ENCODE data around the gene UBA5. TPM values are rescaled to one million over a fixed set of nuclear protein-coding genes. Genes with fewer than 3 reads are reported as not detected.
A peak's percentile ranks its signal among the peaks of the same experiment; 100 is the strongest.
"Not testable (repeated sequence)": the region's sequence is repeated elsewhere in the genome, so short reads cannot be mapped to it uniquely, and the experiment has no call there.

UBA5 gene
- total and polyA plus RNA-seq, 8 donors, result 32.2 to 49.0 (median 37.7) TPM

DNA sequence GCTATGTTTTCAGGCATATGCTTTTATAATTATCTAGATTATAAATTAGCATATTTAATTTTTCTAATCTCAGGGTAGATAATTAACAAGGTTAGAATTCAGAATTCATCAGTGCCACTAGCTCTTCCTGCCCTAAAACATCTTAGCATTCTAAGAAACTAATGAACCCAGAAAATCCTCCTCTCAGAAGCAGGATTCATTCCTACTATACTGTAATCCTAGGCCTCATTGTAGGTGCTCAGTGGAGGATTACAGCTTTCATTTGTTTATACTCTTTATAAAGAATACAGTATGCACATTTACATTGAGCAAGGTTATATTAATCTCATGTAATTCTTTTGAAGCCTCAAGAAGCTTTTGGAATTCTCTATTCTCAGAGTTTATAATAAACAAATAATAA, 21.4 kb upstream of the UBA5 start:
- no peaks in the 10 kb centered on the region for H3K9me3 ChIP-seq
- intact Hi-C loops (cut with DNase I), result no loop called here

GRCh38 chr3:132641427-132641826, 18.7 kb upstream of the UBA5 start:
- WGBS, 2 donors, result 90 to 95% methylated on average over 2 of the region's 2 CpGs
- intact Hi-C loops (cut with DNase I), result loop anchor here in 2 of 3 donors (5.0 to 10.0 kb wide), 2 partner anchors 104 to 107 kb away; no protein-coding TSS in a partner anchor
- not testable (repeated sequence) for H3K27me3 ChIP-seq, FAIRE-seq, H3K27ac ChIP-seq, H3K4me1 ChIP-seq, ATAC-seq, DNase-seq, H3K4me3 ChIP-seq, H3K36me3 ChIP-seq, H3K9me3 ChIP-seq

More for the DNA sequence above, 21.4 kb upstream of the UBA5 start:
- H3K27me3 ChIP-seq, result no peaks in the 10 kb centered on the region
- H3K27ac ChIP-seq, result no peak overlapping the region
- H3K36me3 ChIP-seq, result peaks cover 0 to 7% (median 3%) of the 10 kb centered on the region in 3 donors
- no peak overlapping the region for H3K4me3 ChIP-seq
- DNase-seq (no peak), ATAC-seq (no peak), FAIRE-seq (no peak)
- H3K4me1 ChIP-seq, result peaks cover 0 to 8% (median 0%) of the 10 kb centered on the region in 3 donors
- TF ChIP-seq CTCF (IDR thresholded peaks at IDR 0.05), result no peak

DNA sequence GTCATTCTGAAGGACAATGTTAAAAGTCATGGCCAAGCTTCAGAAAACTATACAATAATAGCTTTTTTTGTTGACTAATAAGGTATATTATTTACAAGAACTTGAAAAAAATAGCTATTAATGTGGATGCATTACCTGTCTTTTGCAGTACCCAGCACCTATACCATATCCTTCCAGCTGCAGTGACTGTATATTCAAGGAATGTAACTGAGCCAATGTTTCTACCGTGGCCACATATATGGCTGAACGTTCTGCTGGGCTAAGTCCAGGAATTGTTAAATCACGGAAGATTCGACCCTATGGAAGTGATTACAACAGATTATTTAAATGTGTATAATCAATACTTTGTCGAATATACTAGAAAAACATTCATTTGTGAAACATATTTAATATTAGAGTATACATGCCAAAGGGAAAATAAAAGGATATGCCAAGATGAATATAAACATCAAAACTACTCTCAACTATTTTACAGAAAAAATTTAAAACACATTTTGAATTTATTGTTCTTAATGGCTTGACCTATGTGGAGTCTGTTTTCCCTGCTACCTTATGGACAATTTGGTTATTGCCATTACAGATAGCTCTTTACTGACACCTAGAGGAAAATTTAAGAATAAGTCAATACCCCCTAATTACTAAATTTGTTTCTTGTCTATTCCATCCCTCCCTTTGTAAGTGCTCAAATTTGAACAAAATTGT, 18.1 kb upstream of the UBA5 start:
- peaks cover 0 to 8% (median 0%) of the 10 kb centered on the region in 3 donors for H3K4me1 ChIP-seq
- no peak overlapping the region for H3K4me3 ChIP-seq
- H3K36me3 ChIP-seq, result peaks cover 0 to 7% (median 3%) of the 10 kb centered on the region in 3 donors
- TF ChIP-seq CTCF (IDR thresholded peaks at IDR 0.05), result peak; percentile 48 to 74 (median 68)
- H3K27me3 ChIP-seq, result no peaks in the 10 kb centered on the region
- H3K27ac ChIP-seq, result no peak overlapping the region
- ATAC-seq, result peak; percentile 67 to 92 (median 87)
- FAIRE-seq, result peak; percentile 90
- no peaks in the 10 kb centered on the region for H3K9me3 ChIP-seq
- 42 to 48% methylated on average over 5 of the region's 5 CpGs for WGBS, 2 donors
- intact Hi-C loops (cut with DNase I), result loop anchor here in 2 of 3 donors (5.0 to 10.0 kb wide), 2 partner anchors 105 to 107 kb away; no protein-coding TSS in a partner anchor
- DNase-seq, result no peak

DNA sequence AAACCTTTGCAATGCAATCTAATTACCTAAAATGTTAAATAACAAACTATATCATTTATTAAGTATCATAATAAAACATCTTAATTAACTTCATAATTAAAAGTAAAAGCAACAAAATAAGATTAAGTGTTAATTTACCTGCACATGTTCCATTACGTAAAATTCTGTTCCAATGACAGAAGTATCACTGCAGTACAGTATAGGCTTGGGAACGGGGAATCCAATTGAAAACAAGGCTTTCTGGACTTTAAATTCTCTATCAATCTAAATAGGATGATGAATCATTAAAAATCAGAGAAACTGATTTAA, 17.6 kb upstream of the UBA5 start:
- no peak for ATAC-seq
- no peak for DNase-seq
- H3K27ac ChIP-seq, result no peak overlapping the region
- WGBS, 2 donors, result 54 to 61% methylated on average over 2 of the region's 2 CpGs
- H3K36me3 ChIP-seq, result peaks cover 0 to 7% (median 3%) of the 10 kb centered on the region in 3 donors
- no peak overlapping the region for H3K4me3 ChIP-seq
- H3K27me3 ChIP-seq, result no peaks in the 10 kb centered on the region
- no peak for FAIRE-seq
- peaks cover 0 to 7% (median 0%) of the 10 kb centered on the region in 3 donors for H3K4me1 ChIP-seq
- intact Hi-C loops (cut with DNase I), result loop anchor here in 2 of 3 donors (5.0 to 10.0 kb wide), 2 partner anchors 105 to 108 kb away; no protein-coding TSS in a partner anchor
- peak in 1 of 4 donors; percentile 6 for TF ChIP-seq CTCF (IDR thresholded peaks at IDR 0.05)
- H3K9me3 ChIP-seq, result no peaks in the 10 kb centered on the region

- no peak overlapping the region for H3K4me3 ChIP-seq
- peak; percentile 40 to 64 (median 46) for ATAC-seq
- no peaks in the 10 kb centered on the region for H3K27me3 ChIP-seq
- no peak for FAIRE-seq
- H3K4me1 ChIP-seq, result no peaks in the 10 kb centered on the region
- no peak overlapping the region for H3K27ac ChIP-seq
- no peaks in the 10 kb centered on the region for H3K9me3 ChIP-seq
- intact Hi-C loops (cut with DNase I), result loop anchor here in 2 of 3 donors (5.0 to 10.0 kb wide), 2 partner anchors 106 to 109 kb away; no protein-coding TSS in a partner anchor
- DNase-seq, result no peak
- no peak for TF ChIP-seq CTCF (IDR thresholded peaks at IDR 0.05)
- H3K36me3 ChIP-seq, result peaks cover 0 to 7% (median 3%) of the 10 kb centered on the region in 3 donors
- WGBS, 2 donors, result 50% methylated on average over 2 of the region's 2 CpGs
Observed at GRCh38 chr3:132643366-132643765, 16.8 kb upstream of the UBA5 start.

Data from pancreas (tissue), 10 donors.